HG02981 (cell line): Measurements from ENCODE around the gene PCIF1.

Experiments used
- ATAC-seq: cut with Tn5 transposase; IDR thresholded peaks from one replicate; pipeline ENCODE4 v1.9.1; 2021; ENCODE audit warnings: mild to moderate bottlenecking, moderate library complexity; ENCODE audit not compliant: unreplicated experiment

PCIF1 gene

GRCh38 chr20:45904583-45905504, 29.6 kb upstream of the PCIF1 start:
- no peak for ATAC-seq

- no peak for ATAC-seq
Measured at GRCh38 chr20:45905505-45906079, 28.9 kb upstream of the PCIF1 start.

GRCh38 chr20:45907219-45907948, 27.1 kb upstream of the PCIF1 start:
- ATAC-seq: no peak

GRCh38 chr20:45908084-45908483, 26.4 kb upstream of the PCIF1 start:
- ATAC-seq: no peak

- no peak for ATAC-seq
Measured at GRCh38 chr20:45909336-45909808, 25.1 kb upstream of the PCIF1 start.

GRCh38 chr20:45909817-45910669, 24.4 kb upstream of the PCIF1 start:
- ATAC-seq: no peak

GRCh38 chr20:45910670-45911485, 23.6 kb upstream of the PCIF1 start:
- peak; percentile 92 for ATAC-seq

- no peak for ATAC-seq
Measured at GRCh38 chr20:45911486-45912343, 22.8 kb upstream of the PCIF1 start, which contains the start of gene PLTP. Gene PLTP, minus strand, starts transcription at chr20:45912155. Its CDS starts 703 bp downstream, at chr20:45911452.

GRCh38 chr20:45912344-45912682, 22.2 kb upstream of the PCIF1 start:
- no peak for ATAC-seq

GRCh38 chr20:45913116-45913515, 21.4 kb upstream of the PCIF1 start:
- ATAC-seq: no peak

GRCh38 chr20:45917790-45918141, 16.7 kb upstream of the PCIF1 start:
- ATAC-seq: no peak

GRCh38 chr20:45918182-45918737, 16.2 kb upstream of the PCIF1 start:
- ATAC-seq: no peak

- no peak for ATAC-seq
Measured at GRCh38 chr20:45918779-45919537, 15.5 kb upstream of the PCIF1 start.

- ATAC-seq: no peak
Measured at GRCh38 chr20:45919542-45920399, 14.7 kb upstream of the PCIF1 start.

- ATAC-seq: no peak
Measured at GRCh38 chr20:45920462-45921336, 13.8 kb upstream of the PCIF1 start.
